GM12878 (cell line): ENCODE measurements around the gene MGST3. TPM values are rescaled to one million over a fixed set of nuclear protein-coding genes. Genes with fewer than 3 reads are reported as not detected.

Experiments used
- ATAC-seq: fragments of 200-7000 bp; cut with Tn5 transposase; 3 replicates; pipeline ENCODE4 v1.9.1; 2020; ENCODE audit warnings: mild to moderate bottlenecking, moderate library complexity
- BruUV-seq: library from RNA; stranded (reverse); fragments of 400-500 nt; replicated peaks from 2 replicates; lab custom pipeline; 2021; lab: Mats Ljungman, UMichigan
- CTCF ChIA-PET: fragments of 300-600 bp; sonication (Branson Sonifier 250); formaldehyde crosslinking; extraction: SDS; loops from one replicate; lab custom pipeline; 2021; ENCODE audit warnings: inconsistent platforms; lab: Yijun Ruan, JAX
- POLR2A ChIA-PET: fragments of 350-600 bp; formaldehyde crosslinking; extraction: SDS; loops from one replicate; lab custom pipeline; 2021; ENCODE audit warnings: inconsistent platforms; lab: Charles Lee
- RAD21 ChIA-PET: fragments of 300-600 bp; sonication (Branson Sonifier 250); formaldehyde crosslinking; loops from one replicate; lab custom pipeline; 2023; ENCODE audit warnings: antibody characterized with exemption; ENCODE audit not compliant: unreplicated experiment; lab: Charles Lee
- SMC1A ChIA-PET: fragments of 300-600 bp; sonication (Branson Sonifier 250); formaldehyde crosslinking; loops from one replicate; lab custom pipeline; 2023; ENCODE audit not compliant: unreplicated experiment, uncharacterized antibody; lab: Charles Lee
- DNase-seq: peaks from one replicate; pipeline ENCODE4 v3.0.0-alpha.2; 2011; ENCODE audit warnings: low read depth, low spot score
- FAIRE-seq: peaks from 3 replicates; lab custom pipeline; 2011; peaks lifted over from hg19 to GRCh38; lab: Jason Lieb, UNC
- H2AFZ ChIP-seq: 2 replicates; pipeline ENCODE4 v1.6.0; 2011; ENCODE audit warnings: low read depth, low read length, control low read depth; ENCODE audit not compliant: control insufficient read depth
- H3K27ac ChIP-seq: 2 replicates; pipeline ENCODE4 v1.5.1; 2011; ENCODE audit warnings: control low read depth; ENCODE audit not compliant: control insufficient read depth, insufficient read depth
- H3K27me3 ChIP-seq, 2 experiments: replicated peaks in 1 of 2; 2 replicates each; pipeline versions ENCODE4 v1.6.0 to v1.6.1; 2011; ENCODE audit warnings: low read length in 1 of 2; ENCODE audit not compliant: control insufficient read depth in 2 of 2, insufficient read depth in 2 of 2
- H3K36me3 ChIP-seq, 2 experiments: 2 replicates each; pipeline ENCODE4 v1.5.1; 2011; ENCODE audit warnings: low read length in 1 of 2; ENCODE audit not compliant: control insufficient read depth in 2 of 2, insufficient read depth in 2 of 2
- H3K4me1 ChIP-seq: 2 replicates; pipeline ENCODE4 v1.6.1; 2011; ENCODE audit warnings: mild to moderate bottlenecking, low read length, moderate library complexity, mixed read lengths; ENCODE audit not compliant: control insufficient read depth, insufficient read depth
- H3K4me2 ChIP-seq: 2 replicates; pipeline ENCODE4 v1.6.0; 2011; ENCODE audit warnings: control low read depth; ENCODE audit not compliant: control insufficient read depth, insufficient read depth
- H3K4me3 ChIP-seq: fragments of 200-600 bp; sonication (generic); 2 replicates; pipeline ENCODE4 v1.5.1; 2016
- H3K79me2 ChIP-seq: 2 replicates; pipeline ENCODE4 v1.6.0; 2011; ENCODE audit warnings: low read length; ENCODE audit not compliant: control insufficient read depth, insufficient read depth
- H3K9ac ChIP-seq: 2 replicates; pipeline ENCODE4 v1.8.0; 2011; ENCODE audit warnings: low read length, control low read depth, mixed read lengths; ENCODE audit not compliant: control insufficient read depth, insufficient read depth
- H3K9me3 ChIP-seq: replicated peaks from 3 replicates; pipeline ENCODE4 v1.5.1; 2011; ENCODE audit warnings: mild to moderate bottlenecking, low read length; ENCODE audit not compliant: control insufficient read depth, insufficient read depth
- H4K20me1 ChIP-seq: 2 replicates; pipeline ENCODE4 v1.6.0; 2011; ENCODE audit not compliant: control insufficient read depth, insufficient read depth
- BACH1 ChIP-seq: fragments of 450-650 bp; IDR thresholded peaks from 2 replicates; pipeline ENCODE4 v1.6.1; 2017; ENCODE audit warnings: mild to moderate bottlenecking, borderline replicate concordance
- ETV6 ChIP-seq, 2 experiments: fragments of 450-650 bp in 1 of 2; IDR thresholded peaks in 1 of 2; conservative IDR thresholded peaks in 1 of 2; 2 replicates each; pipeline ENCODE4 v1.6.1; 2014; ENCODE audit warnings: antibody characterized with exemption in 1 of 2, borderline replicate concordance in 1 of 2, low read depth in 1 of 2, mild to moderate bottlenecking in 1 of 2, moderate library complexity in 1 of 2
- FOS ChIP-seq: IDR thresholded peaks from 3 replicates; pipeline ENCODE4 v1.6.1; 2011; ENCODE audit warnings: borderline replicate concordance; ENCODE audit not compliant: insufficient read length; ENCODE audit errors: extremely low read depth
- GATAD2B ChIP-seq: fragments of 450-650 bp; conservative IDR thresholded peaks from 2 replicates; pipeline ENCODE4 v1.6.1; 2017; ENCODE audit warnings: low read depth, mild to moderate bottlenecking, moderate library complexity
- IKZF2 ChIP-seq, 2 experiments: fragments of 450-650 bp; IDR thresholded peaks; 2 replicates each; pipeline ENCODE4 v1.6.1; 2017; ENCODE audit warnings: mild to moderate bottlenecking in 2 of 2, moderate library complexity in 2 of 2
- YBX1 ChIP-seq: fragments of 450-650 bp; IDR thresholded peaks from 2 replicates; pipeline ENCODE4 v1.6.1; 2016; ENCODE audit warnings: antibody characterized with exemption
- WGBS: methylation state at CpG from one replicate; pipeline ENCODE4 v1.1.6; 2016; ENCODE audit warnings: low lambda C conversion rate; ENCODE audit not compliant: insufficient replicate concordance, insufficient coverage; ENCODE audit errors: missing lambda C conversion rate; 5-methylcytosine and 5-hydroxymethylcytosine counted together
- in situ Hi-C: fragments of 300-500 bp; cut with MboI; formaldehyde crosslinking; loops from 9 replicates; pipeline ENCODE4 v1.14.3; 2018; ENCODE audit warnings: mixed read lengths
- intact Hi-C: fragments of 100-400 bp; cut with micrococcal nuclease; formaldehyde crosslinking; loops from one replicate; pipeline ENCODE4 v1.14.2; 2022; ENCODE audit not compliant: unreplicated experiment
- polyA plus RNA-seq, 11 experiments: library from polyadenylated mRNA; depleted of rRNA in 4 of 11; unstranded in 6 of 11; stranded (reverse) in 5 of 11; fragments of >200 nt; fragmentation: Nextera tagmentation in 4 of 11; fragmentation: Illumina TruSeq in 1 of 11; extraction: Ambion mirVana in 4 of 11; extraction: Trizol in 1 of 11; gene quantifications; 1 replicate in 1 of 11; 2 replicates in 10 of 11; pipeline versions ENCODE4 v1.2.1 to v1.2.3, GENCODE V29; 2011 to 2016; ENCODE audit warnings: inconsistent platforms in 2 of 11, missing spikeins in 2 of 11, low read depth in 1 of 11
- total RNA-seq, 4 experiments: library from RNA; depleted of rRNA in 3 of 4; stranded (reverse); fragments of >200 nt in 3 of 4; fragmentation: Illumina TruSeq in 1 of 4; extraction: Trizol in 1 of 4; gene quantifications; 2 replicates each; pipeline versions ENCODE4 v1.2.1 to v1.2.3, GENCODE V29; 2013 to 2021
- TF ChIP-seq, protein P1 (sequence below): fragments of 450-650 bp; IDR thresholded peaks from 2 replicates; pipeline ENCODE4 v1.6.1; 2018; ENCODE audit warnings: mild to moderate bottlenecking, low read depth, moderate library complexity; ENCODE audit not compliant: partially characterized antibody
- TF ChIP-seq, protein P2 (sequence below): IDR thresholded peaks from 2 replicates; pipeline ENCODE4 v1.6.1; 2011; ENCODE audit warnings: low read depth, mild to moderate bottlenecking, low read length, moderate library complexity, borderline replicate concordance; ENCODE audit errors: extremely low read depth
- TF ChIP-seq, protein P3 (sequence below): fragments of 450-650 bp; IDR thresholded peaks from 2 replicates; pipeline ENCODE4 v1.6.1; 2017; ENCODE audit warnings: borderline replicate concordance

MGST3 gene
- total and polyA plus RNA-seq, 10 of the 15 experiments (the other 5 are each of a cell fraction or from before 2014, with no cell fraction given): 37.3 to 145 (median 68.8) TPM

DNA sequence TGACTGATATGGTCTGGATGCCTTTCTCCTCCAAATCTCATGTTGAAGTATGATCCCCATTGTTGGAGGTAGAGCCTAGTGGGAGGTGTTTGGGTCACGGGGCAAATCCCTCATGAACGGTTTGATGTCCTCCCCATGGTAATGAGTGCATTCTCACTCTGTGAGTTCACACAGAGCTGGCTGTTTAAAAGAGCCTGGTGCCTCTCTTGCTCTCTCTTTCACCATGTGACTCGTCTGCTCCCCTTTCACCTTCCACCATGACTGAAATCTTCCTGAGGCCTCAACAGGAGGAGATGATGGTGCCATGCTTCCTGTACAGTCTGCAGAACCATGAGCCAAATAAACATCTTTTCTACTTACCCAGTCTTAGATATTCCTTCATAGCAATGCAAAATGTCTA, 37.1 kb downstream of the MGST3 start:
- no peak overlapping the region for H3K4me2 ChIP-seq
- H3K27me3 ChIP-seq: no peaks in the 10 kb centered on the region
- H3K27ac ChIP-seq: no peak overlapping the region
- H2AFZ ChIP-seq: no peak overlapping the region
- RAD21 ChIA-PET: no interaction called here
- CTCF ChIA-PET: interaction anchor here (1.1 kb wide), 1 partner anchor 74 kb away, joined by 3 read pairs; no protein-coding TSS in a partner anchor
- ATAC-seq (no peak), DNase-seq (no peak), FAIRE-seq (no peak)
- SMC1A ChIA-PET: no interaction called here
- in situ Hi-C loops: no loop called here
- no peak overlapping the region for H3K9ac ChIP-seq
- H4K20me1 ChIP-seq: no peaks in the 10 kb centered on the region
- peaks cover 10 to 39% of the 10 kb centered on the region in 2 experiments for H3K36me3 ChIP-seq
- H3K79me2 ChIP-seq: no peaks in the 10 kb centered on the region
- no peaks in the 10 kb centered on the region for H3K4me1 ChIP-seq
- 94% methylated on average over 3 of the region's 3 CpGs for WGBS
- intact Hi-C loops: no loop called here
- H3K9me3 ChIP-seq: no peaks in the 10 kb centered on the region; the same call in 2 of the 3 replicates
- TF ChIP-seq IKZF2 (IDR thresholded peaks at IDR 0.05) (no peak), FOS (no peak), GATAD2B (no peak), YBX1 (no peak), BACH1 (no peak), ETV6 (conservative IDR thresholded peaks at IDR 0.05 in 1 of 2, IDR thresholded peaks at IDR 0.05 in 1 of 2; ENCODE audit: borderline replicate concordance in 1 of 2, low read depth in 1 of 2) (no peak)
- TF ChIP-seq, protein P1, sequence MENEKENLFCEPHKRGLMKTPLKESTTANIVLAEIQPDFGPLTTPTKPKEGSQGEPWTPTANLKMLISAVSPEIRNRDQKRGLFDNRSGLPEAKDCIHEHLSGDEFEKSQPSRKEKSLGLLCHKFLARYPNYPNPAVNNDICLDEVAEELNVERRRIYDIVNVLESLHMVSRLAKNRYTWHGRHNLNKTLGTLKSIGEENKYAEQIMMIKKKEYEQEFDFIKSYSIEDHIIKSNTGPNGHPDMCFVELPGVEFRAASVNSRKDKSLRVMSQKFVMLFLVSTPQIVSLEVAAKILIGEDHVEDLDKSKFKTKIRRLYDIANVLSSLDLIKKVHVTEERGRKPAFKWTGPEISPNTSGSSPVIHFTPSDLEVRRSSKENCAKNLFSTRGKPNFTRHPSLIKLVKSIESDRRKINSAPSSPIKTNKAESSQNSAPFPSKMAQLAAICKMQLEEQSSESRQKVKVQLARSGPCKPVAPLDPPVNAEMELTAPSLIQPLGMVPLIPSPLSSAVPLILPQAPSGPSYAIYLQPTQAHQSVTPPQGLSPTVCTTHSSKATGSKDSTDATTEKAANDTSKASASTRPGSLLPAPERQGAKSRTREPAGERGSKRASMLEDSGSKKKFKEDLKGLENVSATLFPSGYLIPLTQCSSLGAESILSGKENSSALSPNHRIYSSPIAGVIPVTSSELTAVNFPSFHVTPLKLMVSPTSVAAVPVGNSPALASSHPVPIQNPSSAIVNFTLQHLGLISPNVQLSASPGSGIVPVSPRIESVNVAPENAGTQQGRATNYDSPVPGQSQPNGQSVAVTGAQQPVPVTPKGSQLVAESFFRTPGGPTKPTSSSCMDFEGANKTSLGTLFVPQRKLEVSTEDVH: no peak
- TF ChIP-seq, protein P2, sequence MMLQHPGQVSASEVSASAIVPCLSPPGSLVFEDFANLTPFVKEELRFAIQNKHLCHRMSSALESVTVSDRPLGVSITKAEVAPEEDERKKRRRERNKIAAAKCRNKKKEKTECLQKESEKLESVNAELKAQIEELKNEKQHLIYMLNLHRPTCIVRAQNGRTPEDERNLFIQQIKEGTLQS: no peak
- TF ChIP-seq, protein P3, sequence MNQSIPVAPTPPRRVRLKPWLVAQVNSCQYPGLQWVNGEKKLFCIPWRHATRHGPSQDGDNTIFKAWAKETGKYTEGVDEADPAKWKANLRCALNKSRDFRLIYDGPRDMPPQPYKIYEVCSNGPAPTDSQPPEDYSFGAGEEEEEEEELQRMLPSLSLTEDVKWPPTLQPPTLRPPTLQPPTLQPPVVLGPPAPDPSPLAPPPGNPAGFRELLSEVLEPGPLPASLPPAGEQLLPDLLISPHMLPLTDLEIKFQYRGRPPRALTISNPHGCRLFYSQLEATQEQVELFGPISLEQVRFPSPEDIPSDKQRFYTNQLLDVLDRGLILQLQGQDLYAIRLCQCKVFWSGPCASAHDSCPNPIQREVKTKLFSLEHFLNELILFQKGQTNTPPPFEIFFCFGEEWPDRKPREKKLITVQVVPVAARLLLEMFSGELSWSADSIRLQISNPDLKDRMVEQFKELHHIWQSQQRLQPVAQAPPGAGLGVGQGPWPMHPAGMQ: no peak
- BruUV-seq: no TSS peak
- H3K4me3 ChIP-seq: no peak overlapping the region
- POLR2A ChIA-PET: no interaction called here
